Measurements from ENCODE around the gene P3H2. TPM values are rescaled to one million over a fixed set of nuclear protein-coding genes. Genes with fewer than 3 reads are reported as not detected.

Gene P3H2
- total RNA-seq, 1 donor from 2014 or later: 143 TPM

- peaks cover 17% of the 10 kb centered on the region for H3K36me3 Mint-ChIP-seq (ENCODE audit: unreplicated experiment)
- no peak for DNase-seq (ENCODE audit: extremely low spot score, unreplicated experiment)
- peaks cover 3% of the 10 kb centered on the region for H3K9me3 Mint-ChIP-seq (ENCODE audit: unreplicated experiment)
- peak overlapping the region; percentile 43 for H3K27ac Mint-ChIP-seq (ENCODE audit: unreplicated experiment)
- no peak overlapping the region for H3K4me3 Mint-ChIP-seq (ENCODE audit: unreplicated experiment)
- H3K4me1 Mint-ChIP-seq (ENCODE audit: unreplicated experiment): peaks cover 77% of the 10 kb centered on the region
- no peak for TF ChIP-seq CTCF (IDR thresholded peaks at IDR 0.05)
- no peaks in the 10 kb centered on the region for H3K27me3 Mint-ChIP-seq (ENCODE audit: unreplicated experiment)
These were observed 31.0 kb downstream of the P3H2 start for GRCh38 chr3:190089711-190090110.

- Mint-ChIP-seq H3K4me1 (ENCODE audit: unreplicated experiment) (peaks cover 75% of the 10 kb centered on the region), H3K36me3 (ENCODE audit: unreplicated experiment) (peaks cover 17% of the 10 kb centered on the region), H3K4me3 (ENCODE audit: unreplicated experiment) (no peak overlapping the region), H3K27ac (ENCODE audit: unreplicated experiment) (no peak overlapping the region), H3K27me3 (ENCODE audit: unreplicated experiment) (no peaks in the 10 kb centered on the region), H3K9me3 (ENCODE audit: unreplicated experiment) (peaks cover 3% of the 10 kb centered on the region)
- no peak for TF ChIP-seq CTCF (IDR thresholded peaks at IDR 0.05)
- no peak for DNase-seq (ENCODE audit: extremely low spot score, unreplicated experiment)
These were observed 31.8 kb downstream of the P3H2 start for GRCh38 chr3:190088890-190089289.

- Mint-ChIP-seq H3K27ac (ENCODE audit: unreplicated experiment) (peak overlapping the region; percentile 71), H3K4me1 (ENCODE audit: unreplicated experiment) (peaks cover 66% of the 10 kb centered on the region), H3K36me3 (ENCODE audit: unreplicated experiment) (peaks cover 14% of the 10 kb centered on the region), H3K9me3 (ENCODE audit: unreplicated experiment) (no peaks in the 10 kb centered on the region), H3K4me3 (ENCODE audit: unreplicated experiment) (no peak overlapping the region), H3K27me3 (ENCODE audit: unreplicated experiment) (no peaks in the 10 kb centered on the region)
- no peak for TF ChIP-seq CTCF (IDR thresholded peaks at IDR 0.05)
- no peak for DNase-seq (ENCODE audit: extremely low spot score, unreplicated experiment)
These were observed 34.5 kb downstream of the P3H2 start for GRCh38 chr3:190086191-190086590.

- peaks cover 17% of the 10 kb centered on the region for H3K36me3 Mint-ChIP-seq (ENCODE audit: unreplicated experiment)
- H3K9me3 Mint-ChIP-seq (ENCODE audit: unreplicated experiment): no peaks in the 10 kb centered on the region
- peaks cover 67% of the 10 kb centered on the region for H3K4me1 Mint-ChIP-seq (ENCODE audit: unreplicated experiment)
- TF ChIP-seq CTCF (IDR thresholded peaks at IDR 0.05): no peak
- H3K27ac Mint-ChIP-seq (ENCODE audit: unreplicated experiment): peak overlapping the region; percentile 40
- H3K4me3 Mint-ChIP-seq (ENCODE audit: unreplicated experiment): no peak overlapping the region
- DNase-seq (ENCODE audit: extremely low spot score, unreplicated experiment): no peak
- no peaks in the 10 kb centered on the region for H3K27me3 Mint-ChIP-seq (ENCODE audit: unreplicated experiment)
These were observed 35.7 kb downstream of the P3H2 start for GRCh38 chr3:190084983-190085382.

GRCh38 chr3:190083635-190084034, 37.1 kb downstream of the P3H2 start:
- Mint-ChIP-seq H3K4me1 (ENCODE audit: unreplicated experiment) (peaks cover 65% of the 10 kb centered on the region), H3K27me3 (ENCODE audit: unreplicated experiment) (no peaks in the 10 kb centered on the region), H3K4me3 (ENCODE audit: unreplicated experiment) (peak overlapping the region; percentile 15), H3K9me3 (ENCODE audit: unreplicated experiment) (no peaks in the 10 kb centered on the region), H3K27ac (ENCODE audit: unreplicated experiment) (peak overlapping the region; percentile 94), H3K36me3 (ENCODE audit: unreplicated experiment) (peaks cover 14% of the 10 kb centered on the region)
- DNase-seq (ENCODE audit: extremely low spot score, unreplicated experiment): no peak
- TF ChIP-seq CTCF (IDR thresholded peaks at IDR 0.05): no peak
